Endothelial cell of umbilical vein (primary cell): ENCODE measurements around the gene GAS5. TPM values are rescaled to one million over a fixed set of nuclear protein-coding genes. Genes with fewer than 3 reads are reported as not detected.
A peak's percentile ranks its signal among the peaks of the same experiment; 100 is the strongest.

Experiments used
- Bru-seq: library from RNA; stranded (reverse); fragments of 400-500 nt; gene quantifications from one replicate; lab custom pipeline; 2021; lab: Mats Ljungman, UMichigan
- BruChase-seq, 2 experiments: library from RNA; stranded (reverse); fragments of 400-500 nt; gene quantifications; one replicate each; lab custom pipeline; 2021; lab: Mats Ljungman, UMichigan
- BruUV-seq: library from RNA; stranded (reverse); fragments of 400-500 nt; replicated peaks from 2 replicates; lab custom pipeline; 2021; lab: Mats Ljungman, UMichigan
- CTCF ChIA-PET: fragments of 300-600, 350-600 bp; sonication (Branson Sonifier 250); formaldehyde crosslinking; loops from one replicate; lab custom pipeline; 2021; ENCODE audit warnings: antibody characterized with exemption, inconsistent platforms; lab: Charles Lee
- POLR2A ChIA-PET: fragments of 300-600, 350-600 bp; sonication (Branson Sonifier 250); formaldehyde crosslinking; loops from one replicate; lab custom pipeline; 2021; ENCODE audit warnings: antibody characterized with exemption, inconsistent platforms; lab: Charles Lee
- DNase-seq: peaks from one replicate; pipeline ENCODE4 v3.0.0-alpha.2; 2011; ENCODE audit warnings: low read depth, low spot score
- FAIRE-seq: peaks from 2 replicates; lab custom pipeline; 2011; peaks lifted over from hg19 to GRCh38; lab: Jason Lieb, UNC
- H2AFZ ChIP-seq: 2 replicates; pipeline ENCODE4 v1.6.0; 2012; ENCODE audit warnings: low read depth, low read length, control low read depth, inconsistent platforms
- H3K27ac ChIP-seq: 2 replicates; pipeline ENCODE4 v1.5.1; 2011; ENCODE audit warnings: low read depth, mild to moderate bottlenecking, control low read depth, low read length, moderate library complexity; ENCODE audit not compliant: insufficient read depth
- H3K27me3 ChIP-seq, 2 experiments: 2 replicates each; pipeline versions ENCODE4 v1.6.0 to v1.6.1; 2011; ENCODE audit warnings: low read length in 2 of 2, mixed read lengths in 1 of 2; ENCODE audit not compliant: control insufficient read depth in 2 of 2, insufficient read depth in 2 of 2
- H3K36me3 ChIP-seq, 2 experiments: 2 replicates in 1 of 2; 3 replicates in 1 of 2; pipeline ENCODE4 v1.5.1; 2011; ENCODE audit warnings: low read length in 2 of 2, mild to moderate bottlenecking in 1 of 2, moderate library complexity in 1 of 2; ENCODE audit not compliant: control insufficient read depth in 2 of 2, insufficient read depth in 2 of 2; ENCODE audit errors: extremely low read depth in 1 of 2
- H3K4me1 ChIP-seq: 3 replicates; pipeline ENCODE4 v1.5.1; 2011; ENCODE audit warnings: mild to moderate bottlenecking, low read length; ENCODE audit not compliant: control insufficient read depth, insufficient read depth; ENCODE audit errors: extremely low read depth
- H3K4me2 ChIP-seq: 2 replicates; pipeline ENCODE4 v1.6.1; 2011; ENCODE audit warnings: low read length, control low read depth, mixed read lengths; ENCODE audit not compliant: insufficient read depth
- H3K4me3 ChIP-seq, 3 experiments: fragments of 200-600 bp in 1 of 3; sonication (generic), shearing (Covaris generic) in 1 of 3; replicated peaks in 1 of 3; 2 replicates each; pipeline ENCODE4 v1.5.1; 2011 to 2016; ENCODE audit warnings: control low read depth in 3 of 3, low read length in 3 of 3, mild to moderate bottlenecking in 2 of 3, inconsistent platforms in 1 of 3, low read depth in 1 of 3, moderate library complexity in 1 of 3; ENCODE audit not compliant: insufficient read depth in 1 of 3
- H3K79me2 ChIP-seq: 2 replicates; pipeline ENCODE4 v1.6.0; 2012; ENCODE audit warnings: low read length, inconsistent platforms; ENCODE audit not compliant: control insufficient read depth, insufficient read depth
- H3K9ac ChIP-seq: replicated peaks from 2 replicates; pipeline ENCODE3; 2011; ENCODE audit warnings: low read length, control low read depth; ENCODE audit not compliant: insufficient read depth; ENCODE audit errors: extremely low read depth
- H3K9me1 ChIP-seq: replicated peaks from 3 replicates; pipeline ENCODE4 v1.6.0; 2011; ENCODE audit warnings: mild to moderate bottlenecking, low read length; ENCODE audit not compliant: control insufficient read depth, insufficient read depth; ENCODE audit errors: extremely low read depth
- H3K9me3 ChIP-seq: replicated peaks from 2 replicates; pipeline ENCODE4 v1.5.1; 2012; ENCODE audit warnings: low read length, inconsistent platforms; ENCODE audit not compliant: control insufficient read depth, insufficient read depth
- H4K20me1 ChIP-seq: replicated peaks from 2 replicates; pipeline ENCODE3; 2011; ENCODE audit warnings: mild to moderate bottlenecking, low read length; ENCODE audit not compliant: control insufficient read depth, insufficient read depth; ENCODE audit errors: extremely low read depth
- FOS ChIP-seq: IDR thresholded peaks from 2 replicates; pipeline ENCODE4 v1.6.1; 2011; ENCODE audit warnings: mild to moderate bottlenecking, low read length, moderate library complexity, borderline replicate concordance; ENCODE audit not compliant: insufficient read depth
- JUN ChIP-seq: IDR thresholded peaks from 2 replicates; pipeline ENCODE4 v1.6.1; 2011; ENCODE audit warnings: borderline replicate concordance, low read depth; ENCODE audit not compliant: insufficient read length, insufficient read depth
- MAX ChIP-seq: IDR thresholded peaks from 2 replicates; pipeline ENCODE4 v1.6.1; 2011; ENCODE audit not compliant: insufficient read depth, insufficient read length
- POLR2A ChIP-seq: IDR thresholded peaks from 2 replicates; pipeline ENCODE4 v1.6.1; 2012; ENCODE audit warnings: low read depth, mild to moderate bottlenecking, control low read depth, low read length
- POLR2AphosphoS5 ChIP-seq: IDR thresholded peaks from 2 replicates; pipeline ENCODE4 v1.6.1; 2012; ENCODE audit warnings: low read depth, mild to moderate bottlenecking, control low read depth, low read length, moderate library complexity; ENCODE audit not compliant: insufficient read depth
- dilution Hi-C: fragments of 300-500 bp; cut with MboI; formaldehyde crosslinking; loops from one replicate; pipeline ENCODE4 v1.15.0; 2019; ENCODE audit warnings: low sequenced_read_pairs; ENCODE audit not compliant: extremely low pct_ligation_motif_present
- intact Hi-C: fragments of 100-400 bp; cut with micrococcal nuclease; formaldehyde crosslinking; loops from one replicate; pipeline ENCODE4 v1.10.0; 2022
- long read RNA-seq: library from polyadenylated mRNA; stranded (forward); transcript quantifications from one replicate; pipeline ENCODE4 v2.0.0, GENCODE V29; 2021
- polyA minus RNA-seq, 3 experiments: library from RNA; depleted of rRNA, polyadenylated mRNA; stranded (reverse); fragments of >200 nt; gene quantifications; 1 replicate in 1 of 3; 2 replicates in 2 of 3; pipeline ENCODE4 v1.2.3, GENCODE V29; 2011
- polyA plus RNA-seq, 4 experiments: library from polyadenylated mRNA; depleted of rRNA in 3 of 4; stranded (reverse) in 3 of 4; unstranded in 1 of 4; fragments of >200 nt; gene quantifications; 2 replicates each; pipeline versions ENCODE4 v1.2.1 to v1.2.3, GENCODE V29; 2011 to 2012; ENCODE audit warnings: missing spikeins in 1 of 4
- total RNA-seq: library from RNA; stranded (reverse); gene quantifications from 2 replicates; pipeline ENCODE4 v1.2.3, GENCODE V29; 2021

Gene GAS5
- 302 and 343 TPM in 2 replicates for total RNA-seq
- 411 and 492 TPM in 2 replicates for polyA plus RNA-seq
- 608 and 704 TPM in 2 replicates for polyA plus RNA-seq (2011; cell fraction: cytosol; rRNA removed)
- 1,117 and 1,410 TPM in 2 replicates for polyA plus RNA-seq (2011; cell fraction: nucleus; rRNA removed)
- 417 and 489 TPM in 2 replicates for polyA plus RNA-seq (2012)
- polyA minus RNA-seq: 259 and 269 TPM in 2 replicates
- 308 TPM for polyA minus RNA-seq (2011; cell fraction: cytosol; rRNA and poly(A)+ RNA removed)
- 492 and 652 TPM in 2 replicates for polyA minus RNA-seq (2011; cell fraction: nucleus; rRNA and poly(A)+ RNA removed)
- Bru-seq, nascent RNA: percentile 100 among the genes with signal in this experiment
- BruChase-seq, experiment 1, labeled RNA remaining after a 6-hour chase: percentile 98 among the genes with signal in this experiment
- BruChase-seq, experiment 2, labeled RNA remaining after a 2-hour chase: percentile 99 among the genes with signal in this experiment
- long read RNA-seq, transcript GAS5-221 (12 exons, 632 nt): major isoform, 78 of 336 reads
- long read RNA-seq, transcript GAS5-201 (10 exons, 979 nt): minor isoform, 11 of 336 reads
- long read RNA-seq, transcript GAS5-204 (3 exons, 1,060 nt): minor isoform, 7 of 336 reads
- long read RNA-seq, partial matches to known transcripts: 21 of 336 reads
- long read RNA-seq, other reads (novel, unspliced or antisense): 207 of 336 reads

GRCh38 chr1:173867753-173868265, at the start of gene GAS5:
Gene GAS5, minus strand, starts transcription at chr1:173867989.
- ChIA-PET CTCF (interaction anchor here (1.0 to 2.1 kb wide), 2 partner anchors 10 to 437 kb away, joined by 3 to 6 read pairs; no protein-coding TSS in a partner anchor), POLR2A (interaction anchor here (0.6 to 2.5 kb wide), 14 partner anchors 10 to 1337 kb away, joined by 3 to 18 read pairs (median 4); partner anchors contain the start of genes CENPL, DARS2, KLHL20 and RC3H1)
- TF ChIP-seq POLR2AphosphoS5 (peak; percentile 100), POLR2A (peak; percentile 100), FOS (no peak), JUN (peak; percentile 66), MAX (peak; percentile 76)
- Histone ChIP-seq H3K4me1 (peaks cover 48% of the 10 kb centered on the region), H3K4me3 (peak within 1 kb of the TSS; percentile 36 to 99 (median 90)), H4K20me1 (peaks cover 8% of the 10 kb centered on the region), H2AFZ (peak within 1 kb of the TSS; percentile 34), H3K36me3 (peaks cover 15 to 39% of the 10 kb centered on the region in 2 experiments), H3K9me3 (no peaks in the 10 kb centered on the region), H3K9me1 (no peaks in the 10 kb centered on the region), H3K79me2 (peaks cover 37% of the 10 kb centered on the region), H3K27me3 (no peaks in the 10 kb centered on the region), H3K27ac (peak within 1 kb of the TSS; percentile 64), H3K9ac (peak within 1 kb of the TSS; percentile 74), H3K4me2 (peak within 1 kb of the TSS; percentile 95)
- DNase-seq: peak; percentile 99
- FAIRE-seq: peak; percentile 93
- dilution Hi-C loops (no loop called here), intact Hi-C loops (loop anchor here (1.0 to 5.0 kb wide), 8 partner anchors 15 to 1129 kb away; partner anchors contain the start of genes CACYBP, CENPL, DARS2 and PRDX6)
- BruUV-seq: no TSS peak
